Measurements from ENCODE around the gene TOR3A. TPM values are rescaled to one million over a fixed set of nuclear protein-coding genes. Genes with fewer than 3 reads are reported as not detected.
"Not testable (repeated sequence)": the region's sequence is repeated elsewhere in the genome, so short reads cannot be mapped to it uniquely, and the experiment has no call there.

The TOR3A gene
- total RNA-seq: 13.4 TPM

GRCh38 chr1:179081687-179082332 is at the start of gene TOR3A:
Gene TOR3A, plus strand, starts transcription at chr1:179082070. Its CDS starts 59 bp downstream, at chr1:179082129.
- peak; percentile 96 for ATAC-seq

- ATAC-seq: peak; percentile 35
Measured at GRCh38 chr1:179034720-179035119, 47.1 kb upstream of the TOR3A start.

DNA sequence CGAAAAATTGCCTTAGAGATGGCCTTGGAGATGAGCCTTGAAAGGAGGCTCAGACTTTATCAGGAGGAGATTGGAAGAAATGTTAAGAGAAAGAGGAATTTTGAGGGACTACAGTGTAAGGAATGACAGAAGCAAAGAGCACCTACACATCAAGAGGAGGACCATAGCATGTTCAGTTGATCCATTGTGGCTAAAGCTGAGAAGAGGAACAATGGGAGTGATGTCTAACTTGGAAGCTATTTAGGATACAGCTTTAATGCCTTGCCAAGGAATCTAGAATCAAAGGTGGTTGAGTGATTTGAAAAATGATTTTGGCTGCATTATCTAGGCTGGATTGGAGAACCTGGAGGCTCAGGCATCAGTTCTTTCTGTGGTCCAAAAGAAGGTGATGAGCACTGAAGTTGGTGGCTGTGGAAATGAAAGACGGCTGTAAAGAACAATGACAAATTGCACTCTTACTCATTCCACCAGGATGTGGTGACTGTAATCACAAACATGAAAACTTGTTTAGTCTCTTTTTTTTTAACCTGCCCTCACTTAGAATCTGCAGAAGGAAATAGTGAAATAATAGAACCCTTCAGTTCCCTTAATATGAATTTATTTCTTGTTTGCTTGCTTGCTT is 44.9 kb upstream of the TOR3A start:
- peak; percentile 74 for ATAC-seq

DNA sequence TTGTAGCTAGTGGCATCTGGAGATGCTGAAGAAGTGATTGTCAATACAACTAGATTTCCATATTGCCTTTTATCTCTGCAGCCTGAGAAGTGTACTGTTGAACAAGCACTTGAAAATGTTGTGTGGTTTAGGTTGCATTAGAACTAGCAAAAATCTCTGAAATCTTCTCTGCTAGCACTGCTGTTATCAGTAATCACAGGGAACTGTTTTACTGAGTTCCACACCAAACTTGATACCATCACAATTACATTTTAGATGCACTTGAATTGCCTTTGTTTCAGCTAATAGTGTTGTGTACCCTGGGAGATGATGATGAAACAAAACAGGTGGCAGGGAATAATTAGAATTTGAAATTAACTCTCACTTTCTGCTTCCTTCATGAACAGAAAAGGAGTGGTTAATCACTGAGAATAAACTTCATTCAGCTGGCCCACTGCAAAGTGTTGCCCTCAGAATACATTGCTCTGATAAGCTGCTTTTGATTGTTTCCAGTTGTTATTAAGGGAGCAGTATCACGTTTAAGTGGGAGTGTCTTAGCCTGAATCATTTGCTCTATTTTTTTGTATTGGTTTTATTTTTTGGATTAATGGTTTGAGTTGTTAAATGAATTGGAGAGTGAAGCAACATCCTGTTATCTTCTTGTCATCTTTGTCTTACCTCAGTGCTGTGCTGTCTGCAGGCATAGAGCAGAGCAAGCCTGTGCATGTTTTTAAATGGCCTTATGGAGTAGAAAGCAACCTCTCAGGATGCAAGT is 43.2 kb upstream of the TOR3A start:
- peak; percentile 74 for ATAC-seq

- ATAC-seq: not testable (repeated sequence)
Measured at GRCh38 chr1:179039502-179040174, 42.2 kb upstream of the TOR3A start.

GRCh38 chr1:179040175-179040551 is 41.7 kb upstream of the TOR3A start:
- not testable (repeated sequence) for ATAC-seq

- no peak for ATAC-seq
Measured at GRCh38 chr1:179042087-179042486, 39.8 kb upstream of the TOR3A start.

DNA sequence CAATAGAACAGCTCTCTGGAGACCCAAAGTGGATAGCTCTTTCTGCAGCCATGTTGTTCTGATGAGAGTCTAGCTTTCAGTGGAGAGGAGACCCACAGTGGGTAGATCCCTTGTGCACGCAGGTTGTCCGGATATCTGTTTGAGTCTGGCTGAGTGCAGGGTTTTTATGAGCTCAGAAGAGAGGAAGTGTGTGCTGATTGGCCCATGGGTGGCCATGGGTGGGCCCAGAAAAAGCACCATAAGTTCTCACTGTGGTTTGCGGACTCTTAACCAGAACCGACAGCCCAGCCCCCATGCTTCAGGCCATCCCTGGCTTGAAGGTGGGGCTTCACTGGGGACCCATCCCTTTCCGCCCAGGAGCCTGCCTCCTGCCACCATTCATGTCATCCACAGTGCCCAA is 39.2 kb upstream of the TOR3A start:
- ATAC-seq: no peak

DNA sequence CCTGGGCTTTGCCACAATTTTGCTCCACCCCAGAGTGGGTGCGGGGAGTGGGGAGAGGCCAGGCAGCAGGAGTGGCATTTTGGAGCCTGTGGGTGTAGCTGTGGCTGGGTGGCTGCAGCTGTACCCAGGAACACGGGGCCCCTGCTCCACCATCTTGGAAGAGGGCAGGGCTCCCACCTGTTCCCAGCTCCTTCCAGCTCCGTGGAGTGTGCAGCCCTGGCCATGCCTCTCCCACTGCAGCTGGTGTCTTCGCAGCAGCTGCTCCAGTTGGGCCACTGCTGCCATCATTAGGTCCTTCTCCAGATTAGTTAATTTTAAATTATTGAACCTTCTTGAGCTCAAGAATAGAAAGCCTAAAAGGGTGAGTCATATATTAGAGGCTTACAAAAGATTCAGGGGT is 38.6 kb upstream of the TOR3A start:
- ATAC-seq: no peak

- no peak for ATAC-seq
Measured at GRCh38 chr1:179043907-179044306, 38.0 kb upstream of the TOR3A start.

DNA sequence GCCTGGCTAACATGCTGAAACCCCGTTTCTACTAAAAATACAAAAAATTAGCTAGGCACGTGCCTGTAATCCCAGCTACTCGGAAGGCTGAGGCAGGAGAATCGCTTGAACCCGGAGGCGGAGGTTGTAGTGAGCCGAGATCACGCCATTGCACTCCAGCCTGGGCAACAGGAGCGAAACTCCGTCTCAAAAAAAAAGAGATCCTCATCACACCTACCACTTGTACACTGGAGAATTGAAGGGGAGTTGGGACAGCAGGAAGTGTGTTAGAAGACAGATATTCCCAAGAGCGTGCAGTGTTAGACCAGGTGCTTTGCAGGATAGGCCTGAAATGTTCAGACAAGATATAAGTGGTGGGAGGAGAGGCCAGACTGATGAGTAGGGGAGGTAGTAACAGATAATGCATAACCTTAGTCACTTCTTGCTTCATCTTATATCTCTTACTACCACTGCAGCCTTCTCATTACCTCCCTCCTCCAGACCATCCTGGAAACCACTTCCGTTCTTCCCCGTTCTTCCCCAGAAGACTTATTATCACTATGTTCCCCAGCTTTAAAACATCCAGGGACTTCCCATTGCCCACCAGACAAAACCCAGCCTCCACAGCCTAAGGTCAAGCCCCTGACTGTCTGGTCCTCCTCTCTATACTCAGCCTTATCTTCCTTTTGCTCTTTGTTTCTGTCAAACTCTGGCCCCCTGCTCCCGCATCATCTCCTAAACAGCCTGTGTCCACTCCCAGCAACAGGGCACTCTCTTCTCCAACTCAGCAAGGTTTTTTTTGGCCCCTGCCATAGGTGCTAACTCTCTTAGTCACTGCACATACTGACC is 34.8 kb upstream of the TOR3A start:
- no peak for ATAC-seq

GRCh38 chr1:179047636-179047997 is 34.3 kb upstream of the TOR3A start:
- ATAC-seq: no peak

- no peak for ATAC-seq
Measured at GRCh38 chr1:179048339-179049124, 33.3 kb upstream of the TOR3A start.

GRCh38 chr1:179052776-179053175 is 29.1 kb upstream of the TOR3A start:
- no peak for ATAC-seq

GRCh38 chr1:179053486-179053885 is 28.4 kb upstream of the TOR3A start:
- no peak for ATAC-seq

GRCh38 chr1:179055937-179056336 is 25.9 kb upstream of the TOR3A start:
- ATAC-seq: no peak

GRCh38 chr1:179058487-179059483 is 23.1 kb upstream of the TOR3A start:
- no peak for ATAC-seq

DNA sequence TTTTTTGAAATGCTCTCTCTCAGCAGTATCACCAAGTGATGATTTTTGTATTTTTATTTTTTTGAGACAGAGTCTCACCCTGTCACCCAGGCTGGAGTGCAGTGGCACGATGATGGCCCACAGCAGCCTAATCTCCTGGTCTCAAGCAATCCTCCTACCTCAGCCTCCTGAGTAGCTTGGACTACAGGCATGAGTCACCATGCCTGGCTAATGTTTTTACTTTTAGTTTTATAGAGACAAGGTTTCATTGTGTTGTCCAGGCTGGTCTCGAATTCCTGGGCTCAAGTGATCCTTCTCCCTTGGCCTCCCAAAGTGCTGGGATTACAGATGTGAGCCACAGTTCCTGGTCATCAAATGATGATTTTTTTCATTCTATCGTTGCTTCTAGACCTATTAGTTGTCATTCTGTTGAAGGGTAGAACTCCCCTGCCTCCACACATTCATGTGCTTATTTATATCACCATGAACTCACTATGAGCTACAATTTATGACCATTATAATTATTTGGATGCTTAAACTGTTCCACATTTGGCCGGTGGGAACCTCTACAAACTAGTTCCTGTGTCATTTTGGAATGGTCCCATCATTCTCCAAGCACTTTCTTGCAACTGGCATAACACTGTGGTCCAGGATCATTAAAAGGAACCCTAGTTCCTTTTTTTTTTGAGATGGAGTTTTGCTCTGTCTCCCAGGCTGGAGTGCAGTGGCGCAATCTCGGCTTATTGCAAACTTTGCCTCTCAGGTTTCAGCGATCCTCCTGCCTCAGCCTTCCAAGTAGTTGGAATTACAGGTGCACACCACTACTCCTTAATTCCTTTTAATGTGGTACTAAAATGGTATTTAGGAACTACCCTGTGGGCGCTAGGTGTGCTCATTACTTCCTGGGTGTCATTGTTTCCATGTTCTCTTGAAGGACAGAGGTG is 20.2 kb upstream of the TOR3A start:
- no peak for ATAC-seq

GRCh38 chr1:179066471-179066870 is 15.4 kb upstream of the TOR3A start:
- no peak for ATAC-seq

Measured in esophagus mucosa (tissue), 1 donor.